Measurements from ENCODE around the gene CST4.
"Not testable (repeated sequence)": the region's sequence is repeated elsewhere in the genome, so short reads cannot be mapped to it uniquely, and the experiment has no call there.

Gene CST4

DNA sequence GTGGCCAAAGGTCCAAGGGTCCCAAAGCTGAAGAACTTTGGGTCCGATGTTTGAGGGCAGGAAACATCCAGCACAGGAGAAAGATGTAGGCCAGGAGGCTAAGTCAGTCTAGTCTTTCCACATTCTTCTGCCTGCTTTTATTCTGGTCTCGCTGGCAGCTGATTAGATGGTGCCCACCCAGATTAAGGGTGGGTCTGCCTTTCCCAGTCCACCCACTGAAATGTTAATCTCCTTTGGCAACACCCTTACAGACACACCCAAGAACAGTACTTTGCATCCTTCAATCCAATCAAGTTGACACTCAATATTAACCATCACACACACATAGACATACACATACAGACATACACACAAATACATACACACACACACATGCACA lies 29.2 kb downstream of the CST4 start:
- not testable (repeated sequence) for DNase-seq

DNA sequence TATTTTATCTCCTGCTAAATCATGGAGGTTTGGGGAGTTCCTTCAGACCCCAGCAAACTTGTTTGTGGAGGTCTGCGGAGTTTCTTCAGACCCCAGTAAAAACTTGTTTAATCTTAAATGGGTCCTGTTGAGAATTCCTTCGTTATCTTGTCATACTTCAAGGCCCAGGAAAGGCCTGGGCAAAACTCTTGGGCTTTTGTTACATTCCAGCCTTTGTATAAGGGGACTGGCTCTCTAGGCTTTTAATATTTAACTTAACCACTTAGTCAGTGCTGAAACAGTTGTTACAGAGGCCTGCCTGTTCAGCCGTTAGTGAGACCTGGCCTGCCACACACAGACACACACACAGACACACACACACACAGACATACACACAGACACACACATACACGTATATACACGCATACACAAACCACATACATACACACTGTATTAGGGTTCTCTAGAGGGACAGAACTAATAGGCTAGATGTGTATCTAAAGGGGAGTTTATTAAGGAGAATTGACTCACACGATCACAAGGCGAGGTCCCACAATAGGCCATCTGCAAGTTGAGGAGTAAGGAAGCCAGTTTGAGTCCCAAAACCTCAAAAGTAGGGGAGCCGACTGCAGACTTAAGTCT lies 29.7 kb downstream of the CST4 start:
- DNase-seq, result no peak

DNA sequence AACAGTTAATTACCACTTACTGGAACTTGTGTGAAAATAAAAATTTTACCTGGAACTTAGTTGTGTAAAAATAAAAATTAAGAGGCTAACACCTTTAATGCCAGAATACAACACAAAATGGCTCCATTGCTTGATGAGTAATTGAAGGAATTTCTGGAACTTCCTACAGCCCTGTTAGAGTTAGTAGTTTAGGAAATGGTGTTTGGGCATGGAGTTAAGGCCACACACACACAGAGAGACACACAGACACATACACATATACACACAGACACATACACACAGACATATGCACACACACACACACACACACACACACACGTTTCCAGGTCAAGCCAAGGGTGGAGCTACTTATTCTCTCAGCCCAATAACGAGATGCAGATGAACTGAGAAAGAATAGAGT lies 30.5 kb downstream of the CST4 start:
- no peak for DNase-seq

DNA sequence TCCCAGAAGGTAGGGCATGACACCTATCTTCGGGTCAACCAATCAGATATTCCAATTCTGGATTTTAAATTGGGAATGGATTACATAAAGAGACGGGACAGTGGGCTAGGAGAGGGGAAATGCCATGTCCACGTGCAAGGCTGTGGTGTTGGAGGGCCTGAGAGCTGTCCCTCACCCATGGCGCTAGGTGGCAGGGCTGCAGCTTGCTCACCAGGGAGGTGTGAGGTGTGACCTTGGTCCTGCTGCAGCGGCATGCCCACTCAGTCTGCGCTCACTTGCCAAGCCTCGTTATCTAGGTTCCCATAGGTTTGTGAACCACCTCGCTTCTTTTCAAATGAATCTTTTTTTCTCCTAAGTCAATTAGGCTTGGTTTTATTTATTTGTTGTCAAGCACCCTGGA lies 31.6 kb downstream of the CST4 start:
- no peak for DNase-seq

DNA sequence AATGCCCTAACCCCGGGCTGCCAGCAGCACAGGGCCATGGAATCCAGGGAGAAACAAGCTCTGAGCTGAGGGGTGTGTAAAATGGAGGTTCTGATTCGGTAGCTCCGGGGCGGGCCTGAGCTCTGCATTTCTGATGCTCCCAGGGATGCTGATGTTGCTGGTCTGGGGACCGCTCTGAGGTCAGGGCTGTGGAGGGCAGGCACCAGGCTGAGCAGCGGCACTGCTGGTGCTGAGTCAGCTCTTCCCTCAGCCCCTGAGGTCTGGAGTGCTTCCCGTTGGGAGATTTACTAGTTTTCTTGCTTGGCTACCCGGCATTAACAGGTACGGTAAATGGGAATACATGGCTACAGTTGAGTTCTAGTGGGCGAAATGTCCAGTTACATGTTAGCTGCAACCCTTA lies 32.5 kb downstream of the CST4 start:
- DNase-seq, result no peak

DNA sequence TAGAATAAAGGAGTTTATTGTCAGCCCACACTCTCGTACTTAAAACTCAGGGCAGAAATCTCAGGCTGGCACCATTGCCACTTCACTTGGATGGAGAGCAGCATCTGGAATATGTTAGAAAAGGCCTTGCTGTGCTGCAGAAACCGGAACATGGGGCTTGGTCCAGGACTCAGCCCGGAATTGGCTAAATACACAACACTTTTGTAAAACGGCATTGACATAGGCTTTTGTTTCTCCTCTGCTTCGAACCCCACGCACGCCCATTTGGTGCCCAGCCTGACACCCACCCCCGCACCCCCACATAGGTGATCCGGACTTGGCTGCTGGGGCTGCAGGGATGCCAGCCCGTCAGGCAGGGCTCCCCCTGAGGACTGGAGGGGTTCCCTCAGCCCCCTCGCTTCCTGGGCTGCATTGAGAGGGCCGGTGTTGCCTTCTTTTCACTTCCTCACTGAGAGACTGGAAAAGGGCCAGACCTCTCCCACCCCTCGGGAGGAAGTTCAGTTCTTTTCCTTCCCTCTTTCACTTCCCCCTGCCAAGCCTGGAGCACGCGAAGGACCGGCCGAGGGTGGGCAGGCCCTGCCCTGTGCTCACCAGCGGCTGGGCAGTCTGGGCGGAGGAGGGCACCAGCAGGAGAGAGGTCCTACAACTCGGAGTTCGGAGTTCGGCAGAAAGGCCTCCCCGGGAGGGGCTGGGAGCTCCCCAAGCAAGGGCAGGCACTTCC lies 33.2 kb downstream of the CST4 start:
- DNase-seq, result no peak

DNA sequence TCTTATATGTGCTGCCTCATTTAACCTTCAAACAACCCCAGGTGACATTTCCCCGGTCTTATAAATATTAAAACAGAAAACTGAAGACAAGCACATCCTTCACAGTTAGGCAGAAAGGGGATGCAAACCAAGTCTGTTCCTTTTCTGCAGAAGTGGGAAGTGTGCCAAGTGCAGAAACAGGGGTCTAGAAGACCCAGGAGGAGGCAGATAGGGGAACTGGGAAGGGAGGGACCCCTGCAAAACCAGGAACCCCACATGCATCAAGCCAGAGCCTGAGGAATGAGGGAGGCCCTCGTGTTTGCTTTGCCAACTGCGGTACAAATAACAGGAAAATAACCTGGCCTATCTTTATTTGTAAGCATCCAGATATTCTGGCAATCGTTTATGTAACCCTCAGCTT lies 34.1 kb downstream of the CST4 start:
- no peak for DNase-seq

DNA sequence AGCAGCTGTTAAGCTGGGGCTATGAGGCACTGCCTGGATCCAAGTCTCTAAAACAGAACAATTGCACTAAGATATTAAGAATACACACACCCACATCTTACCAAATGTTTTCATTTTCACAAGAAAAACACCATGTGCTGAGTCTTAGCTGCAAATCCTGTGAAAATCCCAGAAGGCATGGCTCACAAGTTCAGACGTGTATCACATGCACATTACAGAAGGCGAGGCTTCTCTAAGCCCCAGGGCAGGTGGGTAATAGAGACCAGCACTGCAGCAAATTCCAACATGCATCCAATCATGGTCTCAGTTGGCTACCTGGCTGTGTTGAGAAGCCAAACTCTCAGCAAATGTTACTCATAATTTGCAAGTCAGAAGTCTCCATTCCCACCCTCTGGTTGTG lies 34.8 kb downstream of the CST4 start:
- DNase-seq, result no peak

DNA sequence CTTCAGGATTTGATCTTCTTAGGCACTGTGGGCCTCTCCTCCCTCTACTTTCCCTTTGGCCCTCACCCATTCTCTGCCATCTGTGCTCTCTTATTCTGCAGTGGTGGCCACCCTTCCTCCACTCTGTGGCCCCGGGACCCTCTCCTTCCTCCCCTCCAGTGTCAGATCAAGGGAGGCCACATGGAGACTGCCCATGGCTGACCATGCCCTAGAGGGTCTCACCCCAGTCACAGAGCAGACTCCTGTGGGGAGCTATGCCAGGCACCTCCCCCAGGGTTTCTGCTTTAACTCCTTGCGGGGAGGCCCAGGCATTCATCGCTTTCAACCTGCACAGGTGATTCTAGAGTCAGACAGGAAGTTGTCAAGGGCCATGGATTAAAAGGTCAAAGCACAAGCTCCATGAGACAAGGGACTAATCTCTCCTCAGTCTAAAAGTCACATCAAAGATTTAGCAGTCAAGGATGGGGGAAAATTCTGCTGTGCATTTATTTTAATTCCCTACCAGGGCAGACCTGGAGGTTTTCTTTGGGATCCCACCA lies 35.4 kb downstream of the CST4 start:
- DNase-seq, result no peak

DNA sequence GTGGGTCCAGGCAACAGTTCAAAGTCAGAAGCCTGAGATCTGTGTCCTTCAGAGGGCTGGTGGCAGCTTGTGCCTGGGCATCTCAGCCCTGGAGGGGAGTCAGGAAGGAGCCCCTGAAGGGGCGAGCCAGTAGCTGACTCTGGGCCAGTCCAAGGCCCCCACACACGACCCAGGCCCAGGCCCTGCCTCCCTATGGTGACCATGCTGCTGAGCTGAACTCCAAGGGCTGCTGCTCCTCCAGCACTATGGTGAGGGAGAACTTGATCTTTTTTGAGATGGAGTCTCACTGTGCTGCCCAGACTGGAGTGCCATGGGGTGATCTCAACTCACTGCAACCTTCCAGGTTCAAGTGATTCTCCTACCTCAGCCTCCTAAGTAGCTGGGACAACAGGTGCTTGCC lies 35.9 kb downstream of the CST4 start:
- no peak for DNase-seq

DNA sequence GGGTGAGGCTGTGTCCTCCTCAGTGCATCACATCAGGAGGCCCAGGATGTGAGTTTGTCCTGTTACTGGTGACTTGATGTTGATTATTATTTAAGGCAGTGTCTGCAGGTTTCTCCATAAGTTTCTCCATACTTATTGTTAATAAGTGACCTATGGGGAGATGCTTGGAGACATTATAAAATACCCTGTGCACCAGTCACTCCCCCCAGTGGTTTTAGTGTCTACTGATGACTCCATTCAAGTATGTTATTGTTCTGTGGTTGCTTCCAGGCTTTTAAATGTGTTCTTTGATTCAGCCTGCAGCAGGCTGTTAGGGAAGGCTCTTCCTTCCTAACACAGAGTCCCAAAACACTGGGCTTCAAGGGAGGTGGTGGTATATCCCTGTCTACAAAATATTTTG lies 36.5 kb downstream of the CST4 start:
- DNase-seq, result no peak

DNA sequence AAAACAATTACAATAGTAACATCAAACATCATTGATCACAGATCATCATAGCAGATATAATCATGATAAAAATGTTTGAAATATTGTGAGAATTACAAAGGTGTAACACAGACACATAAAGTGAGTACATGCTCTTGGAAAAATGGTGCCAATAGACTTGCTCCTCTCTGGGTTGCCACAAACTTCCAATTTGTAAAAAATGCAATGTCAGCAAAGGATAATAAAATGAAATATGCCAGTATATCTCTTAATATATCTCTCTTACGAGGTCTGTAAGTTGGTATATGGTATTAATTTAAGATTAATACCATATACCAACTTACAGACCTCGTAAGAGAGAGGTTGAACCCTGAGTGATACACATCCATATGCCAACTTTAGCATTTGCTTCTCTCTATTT lies 37.7 kb downstream of the CST4 start:
- no peak for DNase-seq

DNA sequence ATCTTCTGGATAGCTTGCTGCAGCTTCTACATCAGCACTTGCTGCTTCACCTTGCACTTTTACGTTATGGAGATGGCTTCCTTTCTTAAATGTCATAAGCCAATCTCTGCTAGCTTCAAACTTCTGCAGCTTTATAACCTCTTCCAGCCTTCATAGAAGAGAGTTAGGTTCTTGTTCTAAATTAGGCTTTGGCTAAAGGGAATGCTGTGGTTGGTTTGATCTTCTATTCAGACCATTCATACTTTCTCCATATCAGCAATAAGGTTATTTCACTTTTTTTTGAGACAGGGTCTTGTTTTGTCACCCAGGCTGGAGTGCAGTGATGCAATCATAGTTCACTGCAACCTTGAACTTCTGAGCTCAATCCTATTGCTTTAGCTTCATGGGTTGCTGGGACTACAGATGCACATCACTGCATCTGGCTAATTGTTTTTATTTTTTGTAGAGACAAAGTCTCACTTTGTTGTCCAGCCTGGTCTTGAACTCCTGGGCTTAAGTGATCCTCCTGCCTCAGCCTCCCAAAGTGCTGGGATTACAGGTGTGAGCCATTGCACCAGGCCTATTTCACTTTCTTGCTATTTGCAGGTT lies 38.9 kb downstream of the CST4 start:
- DNase-seq, result no peak

DNA sequence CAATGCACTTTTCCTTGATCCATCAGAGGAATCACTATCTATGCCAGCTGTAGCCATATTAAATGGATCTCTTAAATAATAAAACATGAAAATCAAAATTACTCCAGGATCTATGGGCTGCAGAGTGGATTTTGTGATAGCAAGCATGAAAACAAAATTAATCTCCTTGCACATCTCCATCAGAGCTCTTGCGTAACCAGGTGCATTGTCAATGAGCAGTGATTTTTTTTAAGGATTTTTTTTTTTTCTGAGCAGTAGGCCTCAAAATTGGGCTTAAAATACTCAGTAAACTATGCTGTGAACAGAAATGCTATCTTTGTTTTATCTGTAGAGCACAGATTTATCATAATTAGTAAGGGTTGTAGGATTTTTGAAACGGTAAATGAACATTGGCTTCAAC lies 39.6 kb downstream of the CST4 start:
- DNase-seq, result no peak

DNA sequence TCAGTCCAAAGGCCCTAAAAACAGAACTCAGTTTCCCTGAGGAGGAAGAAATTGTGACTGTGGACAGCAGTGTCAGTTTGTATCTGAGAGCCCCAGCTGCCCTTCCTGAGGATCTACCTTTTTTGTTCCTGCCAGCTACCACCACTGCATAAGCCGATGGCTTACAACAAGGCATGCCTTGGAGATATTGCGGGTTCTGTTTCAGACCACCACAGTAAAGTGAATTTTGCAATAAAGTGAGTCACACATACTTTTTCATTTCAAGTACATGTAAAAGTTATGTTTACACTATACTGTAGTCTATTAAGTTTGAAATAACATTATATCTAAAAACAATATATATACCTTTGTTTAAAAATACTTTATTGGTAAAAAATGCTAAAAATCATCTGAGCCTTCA lies 41.5 kb downstream of the CST4 start:
- DNase-seq, result no peak

DNA sequence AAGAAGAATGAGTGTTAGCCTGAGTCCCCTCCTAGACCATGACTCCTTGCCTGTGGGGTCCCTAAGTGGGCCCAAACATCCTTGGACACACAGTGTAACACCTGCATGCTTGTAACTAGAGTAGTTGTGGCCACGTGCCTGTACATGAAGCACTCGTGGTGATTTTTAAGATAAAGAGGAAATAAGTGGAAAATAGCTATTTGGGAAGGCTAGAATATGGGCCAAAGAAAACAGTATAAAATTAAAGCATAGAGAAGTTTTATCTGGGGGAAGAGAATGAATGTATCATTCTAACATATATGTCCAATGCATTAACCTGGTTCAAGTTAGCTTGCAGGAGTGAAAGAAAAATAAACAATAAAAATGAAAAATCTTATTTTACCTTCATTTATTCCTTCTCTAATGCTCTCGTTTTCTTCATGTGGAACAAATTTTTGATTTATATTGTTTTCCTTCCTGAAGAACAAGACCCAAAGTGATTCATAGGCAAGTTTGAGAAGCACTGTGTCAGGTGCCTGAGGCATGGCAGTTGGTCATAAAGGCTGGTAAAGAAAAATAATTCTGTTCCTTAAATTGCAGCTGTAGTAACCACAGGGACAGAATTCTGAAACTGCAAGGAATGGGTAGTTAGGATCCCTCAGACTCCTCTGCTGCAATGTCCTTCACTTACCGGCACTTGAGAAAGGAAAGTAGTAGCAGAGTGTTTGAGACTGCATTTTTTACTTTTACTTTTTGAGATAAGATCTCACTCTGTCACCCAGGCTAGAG lies 42.5 kb downstream of the CST4 start:
- DNase-seq, result no peak

DNA sequence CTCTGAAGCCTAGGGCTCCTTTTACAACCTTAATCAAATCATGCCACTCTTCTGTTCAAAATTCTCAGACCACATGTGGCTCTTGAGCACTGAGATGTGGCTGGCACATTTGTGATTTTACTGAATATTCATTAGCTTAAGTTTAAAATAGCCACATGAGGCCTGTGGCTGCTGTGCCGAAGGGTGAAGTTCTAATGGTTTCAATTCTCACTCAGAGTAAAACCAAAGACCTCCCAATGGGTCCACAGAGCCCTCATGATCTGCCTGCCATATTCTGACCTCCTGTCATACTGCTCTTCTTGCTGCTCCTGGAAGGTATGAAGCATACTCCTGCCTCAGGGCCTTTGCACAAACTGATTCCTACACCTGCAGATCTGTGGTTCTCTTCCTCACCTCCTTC lies 43.3 kb downstream of the CST4 start:
- DNase-seq, result no peak

DNA sequence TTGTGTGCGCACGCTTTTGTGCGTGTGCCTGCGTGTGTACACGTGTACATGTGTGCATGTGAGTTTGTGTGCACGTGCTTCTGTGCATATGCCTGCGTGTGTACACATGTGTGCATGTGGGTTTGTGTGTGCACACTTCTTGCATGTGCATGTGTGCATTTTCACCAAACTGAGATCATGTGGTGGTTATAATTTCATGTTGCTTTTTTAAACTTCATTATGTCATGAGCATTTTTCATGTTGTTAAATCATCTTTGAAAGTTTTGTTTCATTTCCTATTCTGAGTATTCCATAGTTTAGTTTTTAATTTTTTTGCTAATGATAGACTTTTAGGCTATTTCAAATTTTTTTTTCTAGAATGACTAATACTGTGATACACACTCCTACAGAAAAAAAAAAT lies 44.7 kb downstream of the CST4 start:
- DNase-seq, result no peak

DNA sequence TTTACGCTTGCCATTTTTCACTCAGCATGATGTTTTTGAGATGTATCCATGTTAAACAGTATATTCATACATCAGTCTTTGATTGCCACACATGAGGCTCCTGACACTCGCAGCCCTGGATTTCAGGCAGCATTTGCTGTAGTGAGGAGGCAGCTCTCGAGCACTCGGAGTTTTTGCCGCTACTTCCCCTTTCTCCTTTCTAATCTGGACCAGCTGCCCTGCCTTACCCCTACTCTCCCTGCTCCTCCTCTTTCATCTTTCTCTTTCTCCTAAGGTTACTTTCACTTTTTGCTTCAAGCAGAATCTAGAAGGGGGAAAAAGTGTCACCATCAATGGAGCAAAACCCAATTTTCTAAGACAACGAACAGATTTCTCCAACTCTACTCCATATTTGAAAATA lies 45.2 kb downstream of the CST4 start:
- no peak for DNase-seq

DNA sequence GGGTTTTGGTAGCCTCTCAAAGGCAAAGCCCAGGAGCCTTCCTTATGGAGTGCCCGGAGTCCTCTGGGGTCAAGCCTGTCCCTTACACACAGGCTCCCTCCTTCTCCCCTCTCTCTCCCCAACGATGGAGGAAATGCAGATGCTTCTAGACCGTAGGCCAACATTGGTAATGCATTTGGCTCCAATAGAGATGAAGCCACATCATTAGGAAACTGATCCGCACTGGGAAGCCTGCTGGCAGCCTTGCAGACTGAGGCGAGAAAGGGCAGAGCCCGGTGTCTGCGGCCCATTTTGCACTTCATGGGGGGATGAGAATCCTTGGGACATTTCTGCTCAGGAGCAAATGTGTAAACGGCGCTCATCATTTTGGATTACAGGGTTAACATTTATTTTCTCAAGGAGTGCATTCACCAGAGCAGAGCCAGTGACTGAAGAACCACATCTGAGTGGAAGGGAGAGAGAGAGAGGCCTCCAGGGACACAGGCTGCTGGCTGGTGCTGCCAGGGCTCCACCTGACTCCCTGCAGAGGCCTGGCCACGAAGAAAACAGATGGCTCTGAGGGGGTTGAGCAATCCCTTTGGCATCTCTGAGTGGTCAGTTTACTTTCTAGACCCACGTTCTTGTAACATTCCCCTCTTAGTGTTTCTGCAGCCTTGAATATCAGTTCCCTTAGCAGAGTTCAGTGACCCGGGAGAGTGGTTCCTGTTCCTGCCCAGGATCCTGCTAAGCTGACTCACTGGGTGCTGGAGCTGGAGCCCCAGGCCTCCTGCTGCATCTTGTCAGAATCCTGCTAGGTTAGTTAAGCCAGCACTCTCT lies 46.7 kb downstream of the CST4 start:
- DNase-seq, result no peak

DNA sequence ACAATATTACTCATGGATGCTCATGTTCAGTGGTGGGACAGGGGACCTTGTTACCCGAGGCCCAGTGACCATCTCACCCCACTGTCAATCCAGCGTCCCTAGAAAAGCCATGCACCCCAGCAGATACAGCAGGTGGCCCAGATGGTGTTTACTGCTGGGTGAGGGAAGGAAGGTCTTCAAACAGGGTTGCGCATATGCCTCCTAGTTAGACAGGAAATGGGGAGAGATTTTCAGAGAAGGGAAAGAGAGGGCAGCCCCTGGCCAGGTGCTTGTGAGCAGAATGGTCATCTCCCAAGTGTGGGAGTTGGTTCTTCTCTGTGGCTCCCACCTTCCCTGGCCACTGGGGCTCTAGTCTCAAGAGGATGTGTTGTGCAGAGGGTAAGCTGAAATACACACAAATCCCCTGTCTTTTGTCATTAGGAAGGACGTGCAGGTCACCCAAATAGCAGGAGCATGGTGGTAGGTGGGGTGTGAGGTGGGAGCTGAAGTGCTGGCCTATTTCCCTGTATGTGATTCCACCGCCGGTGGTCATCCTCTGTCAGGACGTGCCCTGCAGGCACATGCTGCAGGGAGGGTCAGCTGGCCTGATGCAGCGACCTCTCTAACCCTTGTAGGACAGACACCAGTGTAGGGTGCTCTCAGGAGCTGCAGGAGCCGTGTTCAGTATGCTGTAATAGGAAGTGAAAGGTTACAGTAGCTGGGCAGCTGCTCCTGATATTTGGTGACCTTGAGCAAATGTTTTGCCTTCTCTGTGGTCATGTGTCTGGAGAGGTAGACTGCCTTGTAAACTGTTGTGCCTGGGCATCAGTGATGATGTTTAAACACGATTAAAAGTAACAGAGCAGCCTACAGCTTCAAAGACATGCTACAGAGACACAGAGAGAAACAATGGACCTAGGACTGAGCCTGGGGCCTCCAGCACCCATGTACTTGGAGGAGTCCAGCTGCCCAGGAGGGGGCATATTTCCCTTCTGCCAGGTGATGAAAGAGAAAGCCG lies 47.9 kb downstream of the CST4 start:
- no peak for DNase-seq

Measured in stimulated activated CD4-positive, alpha-beta T cell treated with anti-CD3 and anti-CD28 coated beads, Interleukin-15, amount 100 ng/mL, for 24 hours (primary cell).